Measurements from ENCODE around the gene CYP2R1.

CYP2R1 gene

GRCh38 chr11:14855890-14856289 is 36.1 kb downstream of the CYP2R1 start:
- TF ChIP-seq CTCF (conservative IDR thresholded peaks at IDR 0.05) (no peak), ZFX (IDR thresholded peaks at IDR 0.05) (no peak)
- H3K27ac ChIP-seq, result no peak overlapping the region

- TF ChIP-seq CTCF (conservative IDR thresholded peaks at IDR 0.05) (no peak), ZFX (IDR thresholded peaks at IDR 0.05) (no peak)
- no peak overlapping the region for H3K27ac ChIP-seq
Observed at GRCh38 chr11:14854057-14854456, 38.0 kb downstream of the CYP2R1 start.

- no peak for TF ChIP-seq CTCF (conservative IDR thresholded peaks at IDR 0.05)
- TF ChIP-seq ZFX (IDR thresholded peaks at IDR 0.05), result no peak
- H3K27ac ChIP-seq, result no peak overlapping the region
Observed at GRCh38 chr11:14852571-14853177, 39.4 kb downstream of the CYP2R1 start.

- no peak for TF ChIP-seq ZFX (IDR thresholded peaks at IDR 0.05)
- TF ChIP-seq CTCF (conservative IDR thresholded peaks at IDR 0.05), result no peak
- H3K27ac ChIP-seq, result no peak overlapping the region
Observed at GRCh38 chr11:14842002-14842401, 50.0 kb downstream of the CYP2R1 start.

- TF ChIP-seq CTCF (conservative IDR thresholded peaks at IDR 0.05) (no peak), ZFX (IDR thresholded peaks at IDR 0.05) (no peak)
- no peak overlapping the region for H3K27ac ChIP-seq
Observed at GRCh38 chr11:14835496-14836492, 56.2 kb downstream of the CYP2R1 start.

All from C4-2B (cell line).